ENCODE measurements around the gene CTH. TPM values are rescaled to one million over a fixed set of nuclear protein-coding genes. Genes with fewer than 3 reads are reported as not detected.
A peak's percentile ranks its signal among the peaks of the same experiment; 100 is the strongest.

Gene CTH
- total RNA-seq, 1 experiment from 2014 or later: 13.2 TPM

GRCh38 chr1:70376196-70376595 lies 34.9 kb upstream of the CTH start:
- H3K4me2 ChIP-seq (ENCODE audit: low read length): peak overlapping the region; percentile 35
- H3K79me2 ChIP-seq (ENCODE audit: low read length): no peaks in the 10 kb centered on the region
- ChIA-PET POLR2A (ENCODE audit: unreplicated experiment) (no interaction called here), CTCF (no interaction called here)
- BruUV-seq (replicated peaks): no TSS peak
- no peak overlapping the region for H2AFZ ChIP-seq (ENCODE audit: low read length)
- H3K36me3 ChIP-seq (ENCODE audit: low read depth, low read length): no peaks in the 10 kb centered on the region
- H3K9me3 ChIP-seq (ENCODE audit: low read length): no peaks in the 10 kb centered on the region
- H3K9me2 ChIP-seq (replicated peaks; ENCODE audit: low read length): no peaks in the 10 kb centered on the region
- no peaks in the 10 kb centered on the region for H3K27me3 ChIP-seq (ENCODE audit: low read length)
- DNase-seq (no peak), ATAC-seq (no peak)
- H3F3A ChIP-seq (ENCODE audit: low read length, unreplicated experiment): peaks cover 5% of the 10 kb centered on the region
- peak overlapping the region; percentile 99 for H3K27ac ChIP-seq (ENCODE audit: low read length)
- peaks cover 49% of the 10 kb centered on the region for H3K4me1 ChIP-seq (ENCODE audit: insufficient read depth, low read length)
- intact Hi-C loops (cut with micrococcal nuclease): no loop called here
- TF ChIP-seq CTCF (conservative IDR thresholded peaks at IDR 0.05; ENCODE audit: low read depth, low read length) (no peak), EZH2 (IDR thresholded peaks at IDR 0.05; ENCODE audit: low read length, unreplicated experiment) (no peak), EZH2phosphoT487 (IDR thresholded peaks at IDR 0.05; ENCODE audit: borderline replicate concordance, low read length) (no peak)
- H4K20me1 ChIP-seq (ENCODE audit: low read length): no peaks in the 10 kb centered on the region
- H3K9ac ChIP-seq (ENCODE audit: low read length): no peak overlapping the region
- no peak overlapping the region for H3K4me3 ChIP-seq (ENCODE audit: low read length)

- H3K9ac ChIP-seq (ENCODE audit: low read length): no peak overlapping the region
- DNase-seq: no peak
- H2AFZ ChIP-seq (ENCODE audit: low read length): no peak overlapping the region
- H3K9me3 ChIP-seq (ENCODE audit: low read length): no peaks in the 10 kb centered on the region
- H3F3A ChIP-seq (ENCODE audit: low read length, unreplicated experiment): no peaks in the 10 kb centered on the region
- H3K4me1 ChIP-seq (ENCODE audit: insufficient read depth, low read length): peaks cover 23% of the 10 kb centered on the region
- intact Hi-C loops (cut with micrococcal nuclease): no loop called here
- ChIA-PET POLR2A (ENCODE audit: unreplicated experiment) (no interaction called here), CTCF (no interaction called here)
- no peaks in the 10 kb centered on the region for H4K20me1 ChIP-seq (ENCODE audit: low read length)
- no peak overlapping the region for H3K27ac ChIP-seq (ENCODE audit: low read length)
- BruUV-seq (replicated peaks): no TSS peak
- H3K79me2 ChIP-seq (ENCODE audit: low read length): no peaks in the 10 kb centered on the region
- H3K4me3 ChIP-seq (ENCODE audit: low read length): no peak overlapping the region
- H3K27me3 ChIP-seq (ENCODE audit: low read length): no peaks in the 10 kb centered on the region
- no peaks in the 10 kb centered on the region for H3K9me2 ChIP-seq (replicated peaks; ENCODE audit: low read length)
- H3K4me2 ChIP-seq (ENCODE audit: low read length): no peak overlapping the region
- ATAC-seq: no peak
- H3K36me3 ChIP-seq (ENCODE audit: low read depth, low read length): no peaks in the 10 kb centered on the region
- TF ChIP-seq EZH2 (IDR thresholded peaks at IDR 0.05; ENCODE audit: low read length, unreplicated experiment) (no peak), CTCF (conservative IDR thresholded peaks at IDR 0.05; ENCODE audit: low read depth, low read length) (no peak)
Observed at GRCh38 chr1:70382682-70383081, 28.4 kb upstream of the CTH start.

GRCh38 chr1:70383483-70383882 lies 27.6 kb upstream of the CTH start:
- no peaks in the 10 kb centered on the region for H3K9me3 ChIP-seq (ENCODE audit: low read length)
- peaks cover 23% of the 10 kb centered on the region for H3K4me1 ChIP-seq (ENCODE audit: insufficient read depth, low read length)
- no peaks in the 10 kb centered on the region for H3K27me3 ChIP-seq (ENCODE audit: low read length)
- no peaks in the 10 kb centered on the region for H3F3A ChIP-seq (ENCODE audit: low read length, unreplicated experiment)
- no peak for DNase-seq
- ChIA-PET CTCF (no interaction called here), POLR2A (ENCODE audit: unreplicated experiment) (interaction anchor here (0.6 kb wide), 1 partner anchor 39 kb away, joined by 7 read pairs; no protein-coding TSS in a partner anchor)
- H4K20me1 ChIP-seq (ENCODE audit: low read length): no peaks in the 10 kb centered on the region
- BruUV-seq (replicated peaks): no TSS peak
- H3K4me2 ChIP-seq (ENCODE audit: low read length): no peak overlapping the region
- no peak overlapping the region for H2AFZ ChIP-seq (ENCODE audit: low read length)
- TF ChIP-seq CTCF (conservative IDR thresholded peaks at IDR 0.05; ENCODE audit: low read depth, low read length) (no peak), EZH2 (IDR thresholded peaks at IDR 0.05; ENCODE audit: low read length, unreplicated experiment) (no peak), EZH2phosphoT487 (IDR thresholded peaks at IDR 0.05; ENCODE audit: borderline replicate concordance, low read length) (no peak)
- no peaks in the 10 kb centered on the region for H3K79me2 ChIP-seq (ENCODE audit: low read length)
- no peak overlapping the region for H3K4me3 ChIP-seq (ENCODE audit: low read length)
- no peak overlapping the region for H3K27ac ChIP-seq (ENCODE audit: low read length)
- no peaks in the 10 kb centered on the region for H3K9me2 ChIP-seq (replicated peaks; ENCODE audit: low read length)
- H3K9ac ChIP-seq (ENCODE audit: low read length): no peak overlapping the region
- intact Hi-C loops (cut with micrococcal nuclease): no loop called here
- ATAC-seq: no peak
- H3K36me3 ChIP-seq (ENCODE audit: low read depth, low read length): no peaks in the 10 kb centered on the region

All from PC-3 (cell line).